HG02943 (cell line): ENCODE measurements around the gene CCNQ.

Experiments
- ATAC-seq: cut with Tn5 transposase; IDR thresholded peaks from one replicate; pipeline ENCODE4 v1.9.1; 2021; ENCODE audit warnings: mild to moderate bottlenecking, low read depth, moderate library complexity; ENCODE audit not compliant: unreplicated experiment

The CCNQ gene

GRCh38 chrX:153578200-153578835 lies 20.6 kb downstream of the CCNQ start:
- ATAC-seq = no peak

GRCh38 chrX:153576961-153577360 lies 22.0 kb downstream of the CCNQ start:
- no peak for ATAC-seq

GRCh38 chrX:153576239-153576870 lies 22.6 kb downstream of the CCNQ start:
- ATAC-seq = no peak

DNA sequence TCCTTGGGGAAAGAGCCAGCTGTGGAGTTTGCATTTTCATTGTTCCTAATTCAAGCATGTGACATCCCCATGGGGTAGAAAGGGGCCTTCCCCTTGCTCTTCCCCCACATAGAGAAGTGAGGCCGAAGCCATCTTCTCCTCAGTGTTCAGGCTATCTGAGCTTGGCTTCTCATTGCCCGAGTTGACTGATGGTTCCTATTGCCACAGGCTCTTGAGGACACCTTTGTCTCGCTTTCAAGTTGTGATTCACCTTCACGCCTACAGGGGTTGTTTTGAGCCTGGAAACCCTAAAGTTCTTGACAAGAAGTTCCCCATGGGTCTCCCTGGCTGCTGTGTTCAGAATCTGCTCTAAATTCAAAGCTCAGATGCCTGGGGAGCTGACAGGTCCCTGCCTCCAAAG lies 25.0 kb downstream of the CCNQ start:
- no peak for ATAC-seq

DNA sequence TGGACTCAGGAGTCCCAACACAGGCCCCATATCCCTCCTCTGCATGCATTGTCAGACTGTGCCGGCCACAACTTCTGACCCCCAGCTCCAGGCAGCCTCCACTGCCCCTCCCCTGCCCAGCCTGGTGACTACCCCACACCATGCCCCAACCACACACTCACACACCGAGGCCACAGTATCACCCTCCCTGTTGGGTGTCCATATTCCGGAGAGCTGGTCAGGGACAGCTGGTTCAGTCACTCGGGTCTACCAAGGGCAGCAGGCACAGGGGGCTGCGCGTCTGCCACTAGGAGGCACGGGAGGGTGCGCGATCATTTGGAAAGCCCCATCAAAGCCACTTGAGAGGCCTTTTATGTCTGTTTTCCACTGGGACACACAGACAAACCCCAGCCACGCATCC lies 26.3 kb downstream of the CCNQ start:
- no peak for ATAC-seq

- no peak for ATAC-seq
Observed at GRCh38 chrX:153571534-153571908, 27.4 kb downstream of the CCNQ start.

DNA sequence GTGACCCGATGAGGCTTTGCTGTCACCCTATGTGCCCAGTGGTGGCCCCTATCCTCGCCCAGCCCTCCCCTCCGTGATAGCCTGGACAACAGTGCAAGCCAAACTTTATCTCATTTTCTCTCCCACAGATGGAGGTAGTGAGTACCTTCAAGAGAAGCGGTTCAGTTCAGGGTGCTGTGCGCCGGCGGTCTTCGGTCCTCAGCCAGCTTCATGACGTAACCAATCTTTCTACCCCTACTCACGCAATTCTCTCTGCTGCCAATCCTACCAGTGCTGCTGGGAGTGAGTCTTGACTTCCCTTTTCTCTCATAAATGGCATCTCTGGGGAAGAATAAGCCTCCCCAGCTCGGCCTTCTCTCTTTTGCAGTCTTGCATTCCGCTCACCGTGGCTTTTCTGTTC lies 29.5 kb downstream of the CCNQ start:
- ATAC-seq = no peak

DNA sequence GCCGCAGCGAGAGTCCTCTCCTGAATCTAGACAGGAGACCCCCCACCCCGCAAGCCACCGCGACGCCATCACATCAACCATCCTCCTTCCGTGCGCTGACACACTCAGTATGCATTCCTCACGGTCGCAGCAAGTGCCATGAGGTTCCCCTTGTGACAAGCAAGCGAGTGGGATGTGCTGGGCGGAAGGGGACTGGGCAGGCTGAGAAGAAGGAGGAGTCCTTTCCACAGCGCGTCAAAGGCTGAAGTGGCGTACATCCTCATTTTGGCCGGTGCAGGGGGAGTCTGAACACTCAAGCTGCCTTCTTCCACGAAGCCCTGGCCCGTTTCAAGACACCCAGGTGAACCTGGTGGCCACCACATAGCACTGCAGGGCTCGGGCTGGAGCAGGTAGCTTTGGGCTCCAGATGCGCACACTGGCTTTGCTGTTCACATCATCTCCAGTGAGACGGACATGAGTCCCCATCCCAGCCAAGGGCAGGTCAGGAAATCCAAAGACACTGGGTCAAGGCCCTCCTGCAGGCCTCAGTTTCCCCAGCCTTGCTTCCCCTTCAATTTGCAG lies 30.4 kb downstream of the CCNQ start:
- ATAC-seq = no peak

DNA sequence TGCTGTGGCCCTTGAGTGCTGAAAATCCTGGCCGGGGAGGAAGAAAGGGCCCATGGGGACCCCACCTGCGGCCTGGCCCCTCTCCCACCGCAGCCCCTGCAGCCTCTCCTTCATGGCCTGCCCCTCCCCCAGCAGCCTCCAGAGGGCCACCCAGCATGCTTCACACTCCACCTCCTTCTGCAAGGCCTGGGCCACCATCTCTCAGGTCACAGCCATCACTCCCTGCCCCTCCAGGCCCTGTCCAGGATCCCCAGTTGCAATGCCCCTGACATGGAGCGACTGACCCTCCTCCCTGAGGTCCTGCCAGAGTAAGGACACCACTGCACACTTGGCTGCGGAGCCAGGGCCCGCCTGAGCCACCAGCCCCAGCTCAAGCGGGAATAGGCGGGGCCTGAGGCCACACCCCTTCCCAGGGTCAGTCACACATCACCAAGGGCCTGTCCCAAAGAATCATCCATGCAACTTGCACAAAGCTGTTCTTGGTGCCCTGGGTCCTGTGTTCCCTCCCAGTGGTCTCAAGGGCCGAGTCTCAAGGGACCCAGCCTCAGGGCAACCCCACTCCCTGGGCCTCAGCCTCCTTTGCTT lies 32.9 kb downstream of the CCNQ start:
- no peak for ATAC-seq

- no peak for ATAC-seq
Observed at GRCh38 chrX:153564047-153564606, 34.8 kb downstream of the CCNQ start.

DNA sequence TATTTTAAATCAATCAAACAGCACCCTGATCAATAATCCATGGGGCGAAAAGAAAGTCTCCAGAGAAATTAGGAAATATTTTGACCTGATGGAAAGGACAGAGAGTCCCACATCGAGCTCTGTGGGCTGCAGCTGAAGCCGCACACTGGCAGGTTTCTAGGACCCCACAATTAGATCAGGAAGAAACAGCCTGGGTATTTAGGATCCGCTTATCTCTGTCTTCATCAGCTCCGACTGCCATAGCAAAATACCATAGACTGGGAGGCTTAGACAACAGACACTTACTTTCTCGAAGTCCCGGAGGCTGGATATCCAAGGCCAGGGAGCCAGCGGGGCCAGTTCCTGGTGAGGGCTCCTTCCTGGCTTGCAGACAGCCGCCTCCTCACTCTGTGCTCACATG lies 36.4 kb downstream of the CCNQ start:
- no peak for ATAC-seq

DNA sequence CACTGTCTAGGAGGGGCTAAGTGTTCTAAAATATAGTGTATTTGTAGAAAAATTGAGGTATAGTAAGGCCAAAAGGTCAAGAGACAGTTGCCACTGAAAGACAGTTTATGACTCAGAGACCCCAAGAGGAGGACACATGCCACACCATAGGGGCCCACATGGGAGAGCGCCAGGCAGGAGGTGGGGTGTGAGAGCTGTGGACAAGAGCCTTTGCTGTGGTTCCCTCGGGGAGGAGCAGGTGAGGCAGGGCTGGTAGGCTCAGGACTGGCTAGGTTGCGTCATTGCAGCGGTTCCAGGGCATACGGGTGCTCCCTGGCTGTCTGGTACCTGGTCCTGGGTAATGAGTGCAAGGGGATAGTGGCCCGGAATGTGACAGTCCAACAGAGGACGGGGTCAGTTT lies 37.6 kb downstream of the CCNQ start:
- ATAC-seq = no peak

DNA sequence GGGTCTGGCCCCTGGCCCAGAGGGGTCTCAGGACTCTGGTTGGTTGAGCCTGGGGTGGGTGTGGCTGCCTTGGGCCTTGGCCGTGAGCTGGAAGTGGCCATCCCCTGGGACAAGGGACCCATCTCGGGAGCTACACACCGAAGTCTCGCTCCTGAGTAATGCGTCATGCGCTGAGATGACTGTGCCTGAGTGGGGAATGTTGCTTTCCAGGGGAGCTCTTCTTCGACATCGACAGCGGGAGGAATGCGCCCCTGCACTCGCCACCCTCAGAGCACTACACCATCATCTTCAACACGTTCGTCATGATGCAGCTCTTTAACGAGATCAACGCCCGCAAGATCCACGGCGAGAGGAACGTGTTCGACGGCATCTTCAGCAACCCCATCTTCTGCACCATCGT lies 38.5 kb downstream of the CCNQ start:
- ATAC-seq = no peak

DNA sequence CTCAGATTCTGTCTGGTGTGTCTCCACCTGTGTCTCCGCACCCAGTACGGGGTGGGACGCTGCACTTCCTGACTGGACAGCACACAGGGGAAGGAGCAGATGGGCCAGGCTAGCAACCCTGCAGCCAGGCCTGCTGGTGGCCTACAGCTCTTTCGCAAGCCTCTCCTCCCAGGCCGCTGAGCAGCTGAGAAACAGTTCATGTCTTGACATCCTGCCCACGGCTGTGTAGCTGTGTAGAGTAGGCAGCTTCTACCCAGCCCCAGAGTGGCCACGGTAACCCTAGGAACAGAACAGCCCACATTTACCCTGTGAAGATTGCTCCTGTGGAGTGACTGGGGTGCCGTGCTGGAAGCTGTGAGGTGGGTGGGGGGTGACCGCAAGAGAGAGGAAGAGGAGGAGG lies 38.9 kb downstream of the CCNQ start:
- ATAC-seq = no peak

GRCh38 chrX:153557618-153558355 lies 41.2 kb downstream of the CCNQ start:
- no peak for ATAC-seq

- no peak for ATAC-seq
Observed at GRCh38 chrX:153556767-153557166, 42.2 kb downstream of the CCNQ start.

- ATAC-seq = no peak
Observed at GRCh38 chrX:153554519-153555167, 44.3 kb downstream of the CCNQ start.

- no peak for ATAC-seq
Observed at GRCh38 chrX:153551135-153551534, 47.8 kb downstream of the CCNQ start.

GRCh38 chrX:153549807-153550206 lies 49.1 kb downstream of the CCNQ start:
- no peak for ATAC-seq

- no peak for ATAC-seq
Observed at GRCh38 chrX:153549231-153549630, 49.7 kb downstream of the CCNQ start.
